HFF-Myc (cell line): ENCODE measurements around the gene SNCB.
A peak's percentile ranks its signal among the peaks of the same experiment; 100 is the strongest.

Experiments used
- DNase-seq: peaks from one replicate; pipeline ENCODE4 v3.0.0-alpha.2; 2011; ENCODE audit warnings: low read depth; ENCODE audit errors: extremely low read depth
- H3K4me3 ChIP-seq: replicated peaks from 2 replicates; pipeline ENCODE4 v1.5.1; 2011; ENCODE audit warnings: low read depth, mild to moderate bottlenecking, control low read depth, low read length
- TF ChIP-seq, protein P1 (sequence below): IDR thresholded peaks from 2 replicates; pipeline ENCODE4 v1.5.1; 2012; ENCODE audit warnings: mild to moderate bottlenecking, low read depth, low read length, control low read depth; ENCODE audit errors: missing control alignments

The SNCB gene

DNA sequence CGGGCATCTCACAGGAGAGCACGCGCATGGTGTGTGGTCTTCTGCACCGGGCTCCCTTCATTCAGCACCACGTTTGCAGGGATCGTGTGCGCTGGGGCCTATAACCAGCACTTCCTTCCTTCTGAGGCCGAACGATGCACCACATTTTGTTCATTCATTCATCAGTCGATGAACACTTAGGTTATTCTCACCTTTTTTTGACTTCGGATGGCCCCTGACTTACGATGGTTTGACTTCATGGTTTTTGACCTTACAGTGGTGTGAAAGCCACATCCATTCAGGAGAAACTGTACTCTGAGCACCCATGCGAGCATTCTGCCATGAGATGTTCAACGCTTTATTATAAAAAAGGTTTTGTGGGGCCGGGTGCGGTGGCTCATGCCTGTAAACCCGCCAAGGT lies 44.5 kb upstream of the SNCB start:
- TF ChIP-seq, protein P1, sequence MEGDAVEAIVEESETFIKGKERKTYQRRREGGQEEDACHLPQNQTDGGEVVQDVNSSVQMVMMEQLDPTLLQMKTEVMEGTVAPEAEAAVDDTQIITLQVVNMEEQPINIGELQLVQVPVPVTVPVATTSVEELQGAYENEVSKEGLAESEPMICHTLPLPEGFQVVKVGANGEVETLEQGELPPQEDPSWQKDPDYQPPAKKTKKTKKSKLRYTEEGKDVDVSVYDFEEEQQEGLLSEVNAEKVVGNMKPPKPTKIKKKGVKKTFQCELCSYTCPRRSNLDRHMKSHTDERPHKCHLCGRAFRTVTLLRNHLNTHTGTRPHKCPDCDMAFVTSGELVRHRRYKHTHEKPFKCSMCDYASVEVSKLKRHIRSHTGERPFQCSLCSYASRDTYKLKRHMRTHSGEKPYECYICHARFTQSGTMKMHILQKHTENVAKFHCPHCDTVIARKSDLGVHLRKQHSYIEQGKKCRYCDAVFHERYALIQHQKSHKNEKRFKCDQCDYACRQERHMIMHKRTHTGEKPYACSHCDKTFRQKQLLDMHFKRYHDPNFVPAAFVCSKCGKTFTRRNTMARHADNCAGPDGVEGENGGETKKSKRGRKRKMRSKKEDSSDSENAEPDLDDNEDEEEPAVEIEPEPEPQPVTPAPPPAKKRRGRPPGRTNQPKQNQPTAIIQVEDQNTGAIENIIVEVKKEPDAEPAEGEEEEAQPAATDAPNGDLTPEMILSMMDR: no peak
- no peak overlapping the region for H3K4me3 ChIP-seq
- no peak for DNase-seq

DNA sequence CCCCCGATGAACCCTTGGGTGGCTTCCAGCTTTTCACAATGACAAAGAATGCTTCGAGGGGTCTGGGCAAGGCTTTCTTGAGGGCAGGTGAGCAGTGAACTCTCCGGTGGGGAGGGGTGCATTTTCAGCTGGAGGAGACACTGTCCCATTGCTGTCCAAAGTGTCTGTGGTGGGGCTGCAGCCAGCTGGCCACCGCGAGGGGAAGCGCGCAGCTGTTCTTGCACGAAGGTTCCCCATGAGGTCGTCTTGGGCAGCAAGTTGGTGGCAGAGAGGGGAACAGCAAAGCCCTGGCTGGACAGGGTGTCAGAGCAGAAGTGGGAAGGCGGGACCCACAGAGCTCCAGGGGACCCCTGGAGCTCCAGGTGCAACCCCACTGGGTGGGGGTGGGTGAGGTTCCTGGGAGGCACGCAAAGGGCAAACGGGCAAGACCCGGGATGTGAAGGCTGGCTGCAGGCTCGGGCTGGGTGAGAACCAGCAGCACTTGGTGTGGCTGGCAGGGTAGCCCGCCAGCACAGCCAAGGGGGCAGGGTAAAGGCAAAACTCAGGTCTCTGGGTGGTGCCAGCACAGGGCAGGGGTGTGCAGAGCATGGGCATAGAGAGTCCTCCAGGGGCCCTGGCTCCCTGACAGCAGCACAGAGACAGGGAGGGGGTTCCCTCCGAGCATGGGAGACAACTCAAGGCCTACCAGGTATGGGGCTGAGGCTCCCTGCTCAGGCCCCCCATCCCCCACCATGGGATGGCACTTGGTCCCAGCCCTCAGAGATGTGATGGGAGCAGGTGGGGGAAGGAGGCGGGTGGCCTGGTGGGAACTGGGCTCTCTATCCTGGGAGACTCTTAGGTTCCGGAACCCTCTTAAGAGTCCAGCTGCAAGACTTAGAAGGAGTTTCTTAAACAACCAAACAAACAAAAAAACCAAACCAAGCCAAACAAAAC lies 43.6 kb upstream of the SNCB start:
- TF ChIP-seq, protein P1: no peak
- H3K4me3 ChIP-seq: no peak overlapping the region
- DNase-seq: no peak

DNA sequence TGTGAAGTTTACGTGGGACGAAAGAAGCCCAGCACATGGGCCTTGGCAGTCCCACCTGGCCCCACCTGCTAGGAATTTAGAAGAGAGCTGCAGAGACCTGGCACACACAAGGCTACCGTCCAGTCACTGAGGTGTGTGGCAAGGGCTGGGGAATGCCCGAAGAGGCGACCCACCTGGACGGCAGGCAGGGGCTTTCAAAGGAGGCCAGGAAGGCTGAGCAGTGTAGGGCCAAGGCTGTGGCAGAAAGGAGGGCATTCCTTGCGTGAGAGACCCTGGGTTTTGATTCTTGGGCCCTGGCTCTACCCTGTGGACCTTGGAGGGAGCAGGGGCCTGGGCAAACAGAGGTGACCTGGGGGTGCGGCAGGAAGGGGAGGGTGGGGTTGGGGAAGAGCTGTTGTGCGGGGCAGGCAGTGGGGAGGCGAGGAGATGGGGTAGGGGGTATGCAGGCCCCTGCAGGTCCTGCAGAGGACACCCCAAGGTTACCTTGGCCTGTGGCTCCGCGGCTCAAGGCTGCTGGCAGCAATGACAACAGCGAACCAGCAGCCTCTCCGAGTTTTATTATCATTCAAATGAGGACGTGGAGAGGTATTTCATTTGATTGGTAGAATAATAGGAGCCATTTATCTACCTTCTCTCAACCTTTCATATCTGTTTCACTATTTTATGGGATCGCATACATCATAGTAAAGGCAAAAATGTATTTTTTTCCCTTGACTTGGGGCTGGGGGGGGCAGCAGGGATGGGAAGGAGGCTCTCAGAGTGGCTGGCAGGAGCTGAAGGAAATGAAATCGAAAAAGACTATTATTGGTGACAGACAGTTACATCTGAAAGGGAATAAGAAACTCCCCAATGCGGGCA lies 41.8 kb upstream of the SNCB start:
- DNase-seq: no peak
- no peak overlapping the region for H3K4me3 ChIP-seq
- TF ChIP-seq, protein P1: no peak

DNA sequence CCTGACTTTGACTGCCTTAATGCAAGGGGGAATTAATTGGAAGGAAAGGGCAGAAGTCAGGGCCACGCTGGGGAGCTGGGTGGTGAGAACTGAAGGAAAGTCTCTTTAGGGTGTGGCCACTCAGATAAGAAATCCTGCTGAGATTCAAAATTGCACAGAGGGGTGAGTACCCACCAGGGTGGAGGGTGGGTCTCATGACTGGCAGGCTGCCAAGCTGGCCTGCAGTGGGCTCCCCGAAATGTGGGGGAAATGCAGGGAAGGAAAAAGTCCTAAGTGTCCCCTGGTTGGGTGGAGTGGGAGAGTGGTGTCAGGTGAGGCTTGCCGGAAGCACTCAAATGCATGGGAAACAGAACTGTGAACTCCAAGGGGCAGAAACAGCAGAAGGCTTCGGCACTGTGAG lies 41.1 kb upstream of the SNCB start:
- no peak for DNase-seq
- TF ChIP-seq, protein P1: no peak
- no peak overlapping the region for H3K4me3 ChIP-seq

DNA sequence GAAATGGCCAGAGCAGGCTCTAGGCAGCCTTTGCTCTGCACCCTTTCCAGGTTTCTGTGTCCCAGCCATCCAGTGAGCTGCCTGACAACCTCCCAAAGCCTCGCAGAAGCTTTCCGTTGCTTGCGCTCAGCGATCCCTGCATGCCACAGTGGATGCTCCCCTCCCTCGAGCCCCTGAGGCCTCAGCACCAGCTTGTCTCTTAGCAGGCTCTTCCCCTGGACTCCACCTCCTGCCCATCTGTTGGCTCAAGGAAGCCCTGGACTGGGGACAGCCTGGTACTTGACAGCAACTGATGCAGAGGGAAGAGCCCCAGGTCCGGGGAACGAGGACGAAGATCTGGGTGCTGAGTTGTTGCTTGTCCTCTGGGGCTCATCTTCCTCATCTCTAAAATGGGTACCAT lies 40.1 kb upstream of the SNCB start:
- DNase-seq: no peak

DNA sequence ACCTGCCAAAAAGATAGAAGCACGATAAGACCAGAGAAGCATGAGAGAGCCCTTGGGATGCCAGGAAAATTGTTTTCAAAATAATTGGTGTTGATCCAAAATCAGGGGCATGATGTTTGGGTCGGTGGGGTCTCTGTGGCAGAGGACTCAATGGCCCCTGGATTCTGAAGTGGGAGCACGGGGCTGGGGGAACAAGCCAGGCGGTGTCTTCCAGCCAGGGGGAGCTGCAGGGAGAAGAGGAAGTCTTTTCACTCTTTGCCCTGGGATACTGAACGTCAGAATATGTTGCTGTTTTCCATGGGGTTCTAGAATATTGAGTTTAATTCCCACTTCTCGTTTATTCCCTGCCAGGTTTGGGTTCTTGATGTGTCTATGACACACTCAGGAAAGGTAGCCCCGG lies 37.3 kb upstream of the SNCB start:
- no peak for DNase-seq
- TF ChIP-seq, protein P1: peak; percentile 7
- no peak overlapping the region for H3K4me3 ChIP-seq

More for the DNA sequence above, 40.1 kb upstream of the SNCB start:
- H3K4me3 ChIP-seq: no peak overlapping the region
- TF ChIP-seq, protein P1: no peak
